HG03354 (cell line): ENCODE results near the gene EXO5.
"Not testable (repeated sequence)": the region's sequence is repeated elsewhere in the genome, so short reads cannot be mapped to it uniquely, and the experiment has no call there.

Experiments
- ATAC-seq: cut with Tn5 transposase; IDR thresholded peaks from one replicate; pipeline ENCODE4 v1.9.1; 2021; ENCODE audit warnings: mild to moderate bottlenecking; ENCODE audit not compliant: unreplicated experiment, poor library complexity, severe bottlenecking

EXO5 gene

DNA sequence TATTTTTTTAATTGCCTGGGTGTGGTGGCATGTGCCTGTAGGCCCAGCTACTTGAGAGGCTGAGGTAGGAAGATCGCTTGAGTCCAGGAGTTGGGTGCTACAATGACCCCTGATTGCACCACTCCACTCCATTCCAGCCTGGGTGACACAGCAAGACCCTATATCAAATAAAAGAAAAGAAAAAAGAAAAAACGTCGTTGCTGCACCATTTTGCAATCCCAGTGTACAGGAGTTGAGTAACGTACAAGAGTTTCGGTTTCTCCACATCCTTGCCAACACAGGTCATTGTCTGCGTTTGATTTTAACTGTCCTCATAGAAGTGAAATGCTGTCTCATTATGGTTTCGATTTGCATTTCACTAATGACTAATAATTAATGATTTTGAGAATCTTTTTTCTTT is 30.8 kb downstream of the EXO5 start:
- ATAC-seq, result no peak

DNA sequence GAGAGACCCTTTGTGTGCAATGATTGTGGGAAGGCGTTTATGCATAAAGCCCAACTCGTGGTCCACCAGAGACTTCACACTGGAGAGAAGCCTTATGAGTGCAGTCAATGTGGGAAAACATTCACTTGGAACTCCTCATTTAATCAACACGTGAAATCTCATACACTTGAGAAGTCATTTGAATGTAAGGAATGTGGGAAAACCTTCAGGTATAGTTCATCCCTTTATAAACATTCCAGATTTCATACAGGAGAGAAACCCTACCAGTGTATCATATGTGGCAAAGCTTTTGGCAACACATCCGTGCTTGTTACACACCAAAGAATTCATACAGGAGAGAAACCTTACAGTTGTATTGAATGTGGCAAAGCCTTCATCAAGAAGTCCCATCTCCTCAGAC is 38.4 kb downstream of the EXO5 start:
- ATAC-seq, result no peak

DNA sequence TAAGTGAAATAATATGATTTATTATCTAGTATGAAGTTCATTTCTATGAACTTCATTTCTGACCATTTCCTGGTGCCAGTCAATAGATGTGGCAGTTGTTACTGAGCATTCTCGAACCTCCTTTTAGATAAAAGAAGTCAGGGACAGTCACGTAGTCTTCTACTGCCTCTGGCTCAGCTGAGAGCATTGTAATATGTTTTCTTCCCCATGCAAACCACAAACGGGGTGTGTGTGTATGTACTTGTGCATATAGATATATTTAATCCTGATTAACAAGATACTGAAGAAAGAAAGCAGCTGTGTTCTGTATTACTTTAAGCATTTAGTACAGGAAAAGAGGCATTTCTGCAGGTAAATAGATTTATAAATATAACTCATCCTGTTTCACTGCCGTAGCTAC is 44.5 kb downstream of the EXO5 start:
- no peak for ATAC-seq

DNA sequence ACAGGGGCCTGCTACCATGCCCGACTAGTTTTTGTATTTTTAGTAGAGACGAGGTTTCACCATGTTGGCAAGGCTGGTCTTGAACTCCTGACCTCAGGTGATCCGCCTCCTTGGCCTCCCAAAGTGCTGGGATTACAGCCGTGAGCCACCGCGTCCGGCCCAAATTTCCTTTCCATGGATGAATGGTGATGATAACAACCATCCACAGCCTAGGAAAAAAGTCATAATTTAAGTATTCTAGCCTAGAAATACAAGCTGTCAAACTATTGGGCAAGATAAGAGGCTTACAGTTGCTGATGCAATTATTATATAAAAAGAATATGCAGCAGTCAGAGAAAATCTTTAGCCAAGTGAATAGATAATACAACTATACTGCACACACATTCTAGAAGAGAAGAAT is 46.2 kb downstream of the EXO5 start:
- ATAC-seq, result not testable (repeated sequence)

DNA sequence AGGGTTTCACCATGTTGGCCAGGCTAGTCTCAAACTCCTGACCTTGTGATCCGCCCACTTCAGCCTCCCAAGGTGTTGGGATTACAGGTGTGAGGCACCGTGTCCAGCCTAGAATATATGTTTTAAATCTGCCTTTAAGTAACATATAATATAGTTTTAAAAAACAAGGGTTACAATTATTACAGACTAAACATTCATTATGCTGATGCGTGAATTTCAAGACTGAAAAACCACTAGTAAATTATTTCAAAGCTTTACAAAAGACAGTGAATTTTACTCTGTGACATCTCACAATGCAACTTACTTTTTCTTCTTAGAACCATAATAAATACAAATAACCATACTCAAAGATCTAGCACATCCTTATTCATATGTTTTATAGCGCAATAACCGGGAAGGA is 47.6 kb downstream of the EXO5 start:
- ATAC-seq, result no peak

DNA sequence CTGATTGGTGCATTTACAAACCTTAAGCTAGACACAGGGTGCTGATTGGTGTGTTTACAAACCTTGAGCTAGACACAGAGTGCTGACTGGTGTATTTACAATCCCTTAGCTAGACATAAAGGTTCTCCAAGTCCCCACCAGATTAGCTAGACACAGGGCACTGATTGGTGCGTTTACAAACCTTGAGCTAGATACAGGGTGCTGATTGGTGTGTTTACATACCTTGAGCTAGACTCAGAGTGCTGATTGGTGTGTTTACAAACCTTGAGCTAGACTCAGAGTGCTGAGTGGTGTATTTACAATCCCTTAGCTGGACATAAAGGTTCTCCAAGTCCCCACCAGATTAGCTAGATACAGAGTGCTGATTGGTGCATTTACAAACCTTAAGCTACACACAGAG is 49.7 kb downstream of the EXO5 start:
- ATAC-seq, result not testable (repeated sequence)

DNA sequence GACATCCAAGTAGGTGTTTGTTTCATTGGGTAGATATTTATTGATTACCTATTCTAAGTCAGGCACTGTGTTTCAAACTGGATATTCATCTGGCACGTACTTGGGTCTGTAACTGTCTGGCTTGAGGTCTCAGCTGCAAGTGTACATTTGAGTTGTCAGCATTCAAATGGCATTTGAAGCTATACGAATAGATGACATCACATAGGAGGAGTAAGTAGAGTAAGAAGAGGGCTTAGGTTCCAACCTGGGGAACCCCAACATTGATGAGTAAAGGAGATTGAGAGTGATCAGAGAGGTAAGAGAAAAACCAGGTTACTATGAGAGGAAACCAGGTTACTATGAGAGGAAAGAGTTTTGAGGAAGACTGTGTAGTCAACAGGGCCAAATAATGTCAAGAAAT is 53.6 kb downstream of the EXO5 start:
- ATAC-seq, result no peak

DNA sequence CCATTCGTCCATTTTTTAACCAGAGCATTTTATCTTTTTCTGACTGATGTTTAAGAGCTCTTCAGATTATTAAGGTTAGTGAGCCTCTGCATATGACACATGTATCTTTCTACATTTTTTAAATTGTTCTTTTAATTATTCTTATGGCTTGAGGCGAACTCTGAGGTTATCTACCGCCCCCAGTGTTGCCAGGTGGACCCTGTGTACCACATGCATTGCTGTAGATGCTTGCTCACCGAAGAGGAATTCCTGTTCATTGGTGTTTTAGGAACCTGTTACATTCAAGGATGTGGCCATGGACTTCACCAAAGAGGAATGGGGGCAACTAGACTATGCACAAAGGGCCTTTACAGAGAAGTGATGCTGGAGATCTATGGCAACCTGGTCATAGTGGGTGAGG is 54.7 kb downstream of the EXO5 start:
- ATAC-seq, result no peak

DNA sequence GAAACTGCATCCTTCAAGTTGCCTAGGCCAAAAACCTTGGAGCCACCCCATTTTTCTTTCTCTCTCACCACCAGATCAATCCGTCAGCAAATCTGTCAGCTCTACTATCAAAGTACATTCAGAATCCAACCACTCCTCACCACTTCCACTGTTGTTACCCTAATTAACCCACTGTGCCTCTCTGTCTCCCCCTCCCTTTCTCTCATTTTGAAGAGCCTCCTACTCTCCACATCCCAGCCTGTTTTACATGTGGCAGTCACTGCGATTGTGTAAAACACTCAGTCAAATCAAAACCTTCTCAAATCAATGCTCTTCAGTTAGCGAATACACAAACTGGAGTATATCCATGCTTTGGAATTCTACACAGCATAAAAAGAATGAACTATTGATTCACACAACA is 55.9 kb downstream of the EXO5 start:
- no peak for ATAC-seq

DNA sequence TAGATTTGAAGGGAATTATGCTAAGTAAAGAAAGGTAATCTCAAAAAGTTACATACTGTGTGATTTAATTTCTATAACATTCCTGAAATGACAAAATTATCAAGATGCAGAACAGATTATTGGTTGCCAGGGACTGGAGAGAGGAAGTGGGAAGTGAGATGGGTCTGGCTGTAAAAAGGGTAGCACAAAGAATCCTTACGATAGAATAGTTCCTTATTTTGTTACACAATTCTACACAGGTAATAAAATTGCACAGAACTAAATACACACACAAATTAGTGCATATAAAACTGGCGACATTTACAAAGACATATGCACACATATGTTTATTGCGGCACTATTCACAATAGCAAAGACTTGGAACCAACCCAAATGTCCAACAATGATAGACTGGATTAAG is 56.3 kb downstream of the EXO5 start:
- no peak for ATAC-seq
